Bone marrow (tissue), 2 donors: Measurements from ENCODE around the gene LIMD2.

Source experiments
- DNase-seq, 2 donors: peaks; one replicate each; lab custom pipeline; 2025; lab: John Stamatoyannopoulos, UW

Gene LIMD2

GRCh38 chr17:63701456-63701820 lies 1.5 kb upstream of the LIMD2 start:
- no peak for DNase-seq

DNA sequence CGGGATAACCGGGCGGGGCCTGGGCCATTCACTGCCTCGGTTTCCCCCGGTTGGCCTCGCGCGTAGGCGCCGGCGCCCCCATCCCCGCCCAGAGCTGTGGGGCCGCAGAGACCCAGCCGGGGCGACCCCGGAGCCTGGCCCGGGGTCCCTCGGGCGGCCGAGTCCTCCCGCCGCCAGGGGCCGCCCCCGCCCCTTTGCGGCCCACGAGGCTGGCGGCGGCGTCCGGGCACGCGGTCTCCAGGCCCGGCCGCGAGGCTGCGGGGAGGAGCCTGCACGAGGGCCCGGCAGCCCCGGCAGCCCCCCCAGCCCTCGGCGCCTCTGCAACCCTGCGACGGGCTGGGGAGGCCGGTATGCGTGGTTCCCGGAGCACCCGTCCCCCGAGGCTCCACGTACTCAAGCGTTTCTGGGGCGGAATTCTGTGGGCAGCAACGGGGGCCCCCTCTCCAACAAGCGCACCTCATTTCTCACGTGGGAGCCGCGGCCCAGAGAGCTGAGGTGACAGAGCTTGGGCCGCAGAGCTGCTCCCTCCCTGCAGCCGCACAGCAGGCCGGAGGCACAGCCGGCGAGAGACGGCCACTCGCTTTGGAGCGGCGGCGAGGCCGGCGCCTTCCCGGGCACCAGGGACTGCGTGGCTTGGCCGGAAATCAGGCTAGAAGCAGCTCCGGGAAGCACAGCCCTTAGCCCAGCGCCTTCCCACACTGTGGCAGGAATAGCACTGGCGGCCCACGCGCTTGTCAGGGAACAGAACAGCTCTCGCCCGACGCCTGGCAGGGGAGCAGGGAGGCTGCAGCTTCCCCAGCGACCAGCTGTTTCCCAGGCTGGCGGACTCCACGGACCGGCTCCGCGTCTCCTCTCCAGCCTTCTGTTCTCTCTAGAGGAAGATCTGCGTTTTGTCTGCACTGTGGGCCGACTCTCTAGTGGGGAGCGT lies 867 bp upstream of the LIMD2 start:
- no peak for DNase-seq

DNA sequence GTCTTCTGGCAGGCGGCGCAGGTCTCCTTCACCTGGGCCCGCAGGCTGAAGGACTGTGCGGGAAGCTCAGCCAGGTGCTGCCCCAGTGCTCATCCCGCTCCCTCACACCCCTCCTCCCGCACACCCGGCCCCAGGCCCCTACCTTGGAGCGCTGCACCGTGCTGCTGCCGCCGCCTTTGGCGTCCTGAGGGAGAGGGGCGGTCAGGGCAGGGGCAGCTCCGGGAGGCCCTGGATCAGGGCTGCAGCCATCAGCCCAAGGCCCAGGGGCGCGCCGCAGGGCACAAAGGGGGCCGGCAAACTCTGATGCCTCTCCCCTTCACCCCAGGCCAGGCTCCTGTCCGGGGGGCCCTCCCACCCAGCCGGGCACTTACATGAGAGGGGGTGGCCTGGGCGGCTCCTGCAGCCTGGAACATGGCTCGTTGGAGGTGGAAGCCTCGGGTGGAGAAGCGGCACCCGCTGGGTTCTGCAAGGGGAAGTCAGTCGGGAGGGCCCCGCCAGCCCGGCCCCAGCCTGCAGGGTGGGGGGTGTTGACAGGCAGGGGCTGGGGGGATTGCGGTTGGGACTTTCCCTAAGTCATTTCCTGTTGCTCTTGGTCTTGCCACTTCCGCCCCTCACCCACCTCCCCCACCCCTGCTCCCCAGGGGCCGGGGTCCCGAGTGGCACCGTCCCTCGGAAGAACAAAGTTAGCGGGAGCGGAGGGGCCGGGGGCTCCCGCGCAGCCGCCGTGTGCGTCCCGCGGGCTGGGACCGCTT lies 863 bp downstream of the LIMD2 start:
- DNase-seq = peak; percentile 51 to 93

DNA sequence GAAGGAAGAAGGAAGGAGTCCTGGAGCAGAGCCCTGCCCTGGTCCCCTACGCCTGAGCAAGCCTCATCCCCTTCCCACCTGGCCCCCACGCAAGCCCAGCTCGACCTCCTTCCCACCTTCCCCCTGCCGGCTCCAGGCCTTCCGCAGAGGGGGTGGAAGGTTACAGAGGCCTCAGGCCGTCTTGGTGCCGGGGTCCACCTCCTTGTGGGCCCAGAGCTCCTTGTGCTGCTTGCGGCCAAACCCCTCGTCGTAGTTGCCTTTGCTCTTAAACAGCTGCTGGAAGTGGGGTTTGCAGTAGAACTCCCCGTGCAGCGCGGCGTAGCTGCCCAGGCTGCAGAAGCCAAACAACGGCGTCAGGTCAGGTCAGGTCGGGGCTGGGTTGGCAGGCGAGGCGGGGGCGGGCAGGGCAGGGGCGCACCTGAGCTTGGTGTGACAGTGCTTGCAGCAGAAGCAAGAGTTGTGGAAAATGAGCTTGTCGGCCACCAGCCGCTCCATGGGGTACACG lies 1.5 kb downstream of the LIMD2 start:
- no peak for DNase-seq

- peak; percentile 47 to 89 for DNase-seq
Measured at GRCh38 chr17:63697341-63698286, 2.3 kb downstream of the LIMD2 start.

DNA sequence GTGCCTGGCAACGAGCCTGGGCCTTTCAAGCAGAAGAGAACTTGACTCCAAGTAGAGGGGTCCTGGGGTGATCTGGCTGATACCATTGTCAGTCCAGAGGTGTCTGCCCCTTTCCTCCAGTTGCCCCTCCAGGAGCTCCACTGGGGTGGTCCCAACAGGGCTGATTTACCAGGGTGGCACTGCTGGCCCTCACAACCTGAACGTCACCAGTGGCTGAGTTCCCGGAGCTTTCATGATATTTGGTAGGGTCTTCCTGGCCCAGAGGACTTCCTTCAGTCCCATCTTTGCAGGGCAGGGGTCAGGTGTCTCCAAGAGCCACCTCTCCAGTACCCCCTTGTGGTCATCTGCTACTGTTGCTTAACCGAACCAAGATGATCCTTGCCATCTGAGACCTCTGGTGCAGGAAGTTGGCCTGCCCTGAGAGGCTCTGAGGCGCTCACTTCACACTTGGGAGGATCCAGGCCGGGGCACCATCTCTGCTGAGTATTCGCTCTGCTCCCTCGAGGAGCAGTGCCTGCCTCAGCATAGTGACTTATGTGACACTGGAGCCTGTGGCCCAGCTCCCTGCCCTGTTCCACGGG lies 3.5 kb downstream of the LIMD2 start:
- DNase-seq = peak in 1 of 2 donors; percentile 17

DNA sequence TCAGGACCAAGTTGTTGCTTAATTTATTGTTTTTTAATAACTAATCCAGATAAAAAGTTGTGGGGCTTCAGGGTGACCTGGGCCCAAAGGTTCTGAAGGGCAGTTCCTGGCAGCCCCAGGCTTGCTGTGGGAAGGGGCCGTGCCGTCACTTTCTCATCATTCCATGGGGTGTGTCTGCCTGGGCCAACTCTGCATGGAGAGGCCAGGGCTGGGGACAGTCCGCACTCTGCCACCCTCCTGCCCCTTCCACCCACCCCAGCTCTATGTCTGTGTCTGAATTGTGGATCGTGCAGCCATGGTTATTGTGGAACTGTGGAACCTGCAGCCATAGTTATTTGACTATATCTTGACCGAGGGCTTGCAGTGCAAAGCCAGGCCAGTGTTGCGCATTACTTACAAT lies 4.0 kb downstream of the LIMD2 start:
- DNase-seq = no peak

DNA sequence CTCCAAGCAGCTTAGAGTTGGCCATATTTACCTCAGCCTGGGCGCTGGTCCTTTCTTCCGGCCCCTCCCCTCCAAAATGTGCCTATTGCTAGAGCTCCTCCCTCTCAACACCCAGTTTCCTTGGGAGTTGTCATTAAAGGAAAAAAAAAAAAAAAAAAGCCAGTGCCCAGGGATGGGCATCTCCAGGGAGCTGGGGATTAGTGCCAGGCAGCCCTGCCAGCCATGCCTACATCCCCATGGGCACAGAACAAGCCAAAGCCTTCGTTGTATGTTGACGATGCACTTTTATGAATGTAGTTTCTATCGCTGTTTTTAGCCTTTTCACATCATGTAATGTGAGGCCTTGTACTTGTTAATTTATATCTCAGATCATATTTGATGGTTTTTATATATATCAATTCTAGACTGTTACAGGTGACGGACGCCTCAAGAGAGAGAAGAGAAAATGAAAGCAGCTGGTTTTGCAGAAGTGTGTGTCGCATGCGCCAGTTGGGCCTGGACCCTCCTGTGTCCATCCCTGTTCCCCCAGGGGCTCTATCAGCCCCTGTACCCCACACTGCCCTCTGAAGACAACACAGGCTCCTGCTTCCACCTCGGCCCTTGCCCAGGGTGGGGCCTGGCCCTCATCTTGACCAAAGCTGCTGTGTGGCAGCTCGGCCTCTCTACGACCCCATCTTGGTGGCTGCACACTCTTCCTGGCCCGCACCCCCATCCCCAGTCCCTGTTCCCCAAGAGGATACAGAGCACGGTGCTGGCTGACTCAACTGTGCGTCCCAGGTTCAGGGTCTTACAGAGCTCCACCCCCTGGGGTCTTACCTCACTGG lies 4.8 kb downstream of the LIMD2 start:
- DNase-seq = no peak

- DNase-seq = no peak
Measured at GRCh38 chr17:63694229-63694949, 5.5 kb downstream of the LIMD2 start.

DNA sequence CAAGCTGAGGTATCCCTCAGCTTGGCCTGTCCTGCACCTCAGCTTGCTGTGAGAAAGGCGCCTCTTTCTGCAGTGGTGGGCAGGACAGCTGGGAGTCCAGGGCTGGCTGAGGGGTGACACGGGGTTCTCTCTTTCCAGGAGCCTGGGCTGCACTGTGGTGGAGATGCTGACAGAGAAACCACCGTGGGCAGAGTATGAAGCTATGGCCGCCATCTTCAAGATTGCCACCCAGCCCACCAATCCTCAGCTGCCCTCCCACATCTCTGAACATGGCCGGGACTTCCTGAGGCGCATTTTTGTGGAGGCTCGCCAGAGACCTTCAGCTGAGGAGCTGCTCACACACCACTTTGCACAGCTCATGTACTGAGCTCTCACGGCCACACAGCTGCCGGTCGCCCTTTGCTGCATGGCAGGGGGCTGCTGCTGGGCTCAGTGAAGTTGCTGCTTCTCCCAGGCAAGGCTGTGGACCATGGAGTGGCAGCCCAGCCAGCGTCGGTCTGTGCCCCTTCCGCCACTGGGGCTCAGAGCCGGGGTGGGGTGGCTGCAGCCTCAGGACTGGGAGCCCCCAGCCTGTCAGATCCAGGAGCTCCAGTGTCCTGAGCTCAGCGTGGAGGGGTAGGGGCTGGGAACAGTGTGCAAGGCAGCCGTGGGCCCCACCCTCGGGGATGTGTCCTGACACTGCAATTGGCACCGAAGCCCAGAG lies 6.4 kb downstream of the LIMD2 start:
- no peak for DNase-seq

DNA sequence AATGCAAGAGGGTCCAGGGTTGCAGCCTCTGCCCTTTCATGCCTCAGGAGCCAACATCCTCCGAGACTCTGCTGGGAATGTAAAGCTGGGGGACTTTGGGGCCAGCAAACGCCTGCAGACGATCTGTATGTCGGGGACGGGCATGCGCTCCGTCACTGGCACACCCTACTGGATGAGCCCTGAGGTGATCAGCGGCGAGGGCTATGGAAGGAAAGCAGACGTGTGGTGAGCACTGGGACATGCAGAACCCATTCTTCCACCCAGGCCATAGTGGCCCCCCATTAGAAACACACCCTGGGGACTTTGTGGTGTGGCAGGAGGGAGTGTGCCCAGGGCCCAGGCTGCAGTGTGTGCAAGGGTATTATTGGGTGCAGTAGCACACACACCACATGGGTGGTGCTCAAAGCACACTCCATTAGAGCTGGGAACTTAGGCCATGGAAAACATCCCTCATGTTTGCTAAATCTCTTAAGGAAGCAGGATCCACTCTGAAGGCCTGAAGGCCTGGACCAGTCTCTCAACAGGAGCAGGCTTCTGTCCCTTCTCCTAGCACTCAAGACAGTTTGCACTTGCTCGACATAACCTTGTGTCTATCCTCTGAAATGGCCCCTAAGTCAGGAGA lies 7.6 kb downstream of the LIMD2 start:
- DNase-seq = no peak

DNA sequence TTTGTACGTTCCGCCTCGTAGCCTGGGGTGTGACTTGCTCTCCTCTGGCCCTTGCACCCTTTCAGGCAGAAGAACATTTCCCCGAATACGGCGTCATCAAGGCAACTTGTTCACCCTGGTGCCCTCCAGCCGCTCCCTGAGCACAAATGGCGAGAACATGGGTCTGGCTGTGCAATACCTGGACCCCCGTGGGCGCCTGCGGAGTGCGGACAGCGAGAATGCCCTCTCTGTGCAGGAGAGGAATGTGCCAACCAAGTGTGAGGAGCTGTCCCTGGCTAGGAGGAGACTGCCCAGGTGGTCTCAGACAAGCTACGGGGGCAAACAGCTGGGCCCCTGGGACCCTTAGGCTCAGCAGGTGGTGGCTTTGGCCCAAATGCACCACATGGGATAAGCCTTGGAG lies 10.4 kb downstream of the LIMD2 start:
- DNase-seq = no peak

DNA sequence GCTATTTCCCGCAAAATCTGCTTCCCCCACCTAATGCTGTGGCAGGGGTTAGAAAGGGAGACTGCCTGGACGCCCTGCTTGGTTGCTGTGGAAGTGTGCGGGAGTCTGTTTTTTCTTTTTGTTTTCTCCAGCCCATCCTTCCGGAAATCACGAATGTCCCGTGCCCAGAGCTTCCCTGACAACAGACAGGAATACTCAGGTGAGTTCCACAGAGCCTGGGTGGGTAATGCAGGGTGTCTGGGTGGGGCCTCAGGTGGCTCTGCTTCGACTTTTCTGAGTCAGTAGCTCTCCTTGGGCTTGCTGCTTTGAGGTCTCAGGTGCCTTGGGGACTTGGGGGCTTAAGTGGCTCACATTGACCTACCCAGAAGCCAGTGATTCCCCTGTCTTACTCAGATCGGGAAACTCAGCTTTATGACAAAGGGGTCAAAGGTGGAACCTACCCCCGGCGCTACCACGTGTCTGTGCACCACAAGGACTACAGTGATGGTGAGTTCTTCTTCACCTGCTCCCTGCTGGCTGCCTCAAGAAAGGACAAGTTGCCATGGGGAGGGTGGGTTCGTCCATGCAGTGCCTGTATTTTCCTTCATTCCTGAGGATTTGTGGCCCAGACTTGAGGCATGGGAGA lies 11.4 kb downstream of the LIMD2 start:
- DNase-seq = no peak

- DNase-seq = no peak
Measured at GRCh38 chr17:63686138-63686685, 13.7 kb downstream of the LIMD2 start.

GRCh38 chr17:63685578-63685977 lies 14.3 kb downstream of the LIMD2 start:
- DNase-seq = no peak

DNA sequence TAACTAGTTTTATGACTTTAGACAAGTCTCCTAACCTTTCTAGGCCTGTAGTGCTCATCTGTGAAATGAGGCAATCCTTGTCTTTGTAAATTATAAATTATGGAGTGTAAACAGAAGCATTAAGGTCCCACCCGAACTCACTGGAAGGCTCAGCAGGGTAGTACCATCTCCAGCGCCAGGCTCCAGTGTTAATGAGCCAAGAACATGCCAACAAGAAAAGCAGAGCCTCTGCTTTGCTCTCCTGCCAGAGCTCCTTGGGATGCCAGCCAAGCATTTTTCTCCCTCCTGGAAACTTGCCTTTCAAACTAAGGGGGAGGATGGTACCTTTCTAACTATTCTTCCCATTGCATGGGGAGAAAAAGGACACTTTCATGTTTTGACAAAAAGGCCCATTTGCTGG lies 14.9 kb downstream of the LIMD2 start:
- DNase-seq = no peak

DNA sequence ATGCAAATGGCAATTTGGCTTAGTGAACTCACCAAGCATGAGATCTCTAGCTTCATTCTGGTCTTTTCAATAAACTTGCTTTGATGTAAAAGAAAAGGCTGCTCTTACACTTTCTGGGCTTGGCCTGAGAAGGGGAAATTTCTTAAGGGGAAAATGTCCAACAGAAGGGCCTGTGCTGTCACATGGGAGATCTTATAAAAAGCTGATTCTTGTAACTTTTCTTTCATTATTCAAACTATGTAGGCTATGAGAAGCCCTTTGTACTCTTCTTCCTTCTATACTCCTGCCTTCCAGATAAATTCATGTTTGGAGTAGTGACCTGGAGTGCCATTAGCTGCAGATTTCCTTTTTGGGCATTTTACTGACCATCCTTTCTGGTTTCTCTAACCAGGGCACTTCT lies 16.9 kb downstream of the LIMD2 start:
- no peak for DNase-seq

DNA sequence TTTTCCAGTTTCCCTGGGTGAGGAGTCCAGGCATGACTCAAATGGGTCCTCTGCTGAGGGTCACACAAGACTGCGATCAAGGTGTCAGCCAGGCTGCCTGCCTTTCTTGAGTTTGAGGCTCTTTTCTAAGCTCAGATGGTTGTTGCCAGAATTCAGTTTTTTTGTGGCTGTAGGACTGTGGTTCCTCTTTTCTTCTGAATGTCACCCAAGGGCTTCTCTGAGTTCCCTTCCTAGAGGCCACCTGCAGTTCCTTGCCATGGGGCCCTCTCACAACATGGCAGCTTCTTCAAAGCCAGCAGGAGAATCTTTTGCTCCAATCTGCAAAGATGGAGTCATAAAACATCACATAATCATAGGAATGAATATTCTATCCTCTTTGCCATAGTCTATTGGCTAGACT lies 17.5 kb downstream of the LIMD2 start:
- no peak for DNase-seq
